HEK293 (cell line): ENCODE results near the gene CACNA2D4.

Experiments
- CTCF ChIA-PET: fragments of 350-600 bp; formaldehyde crosslinking; extraction: SDS; loops from one replicate; lab custom pipeline; 2021; ENCODE audit warnings: antibody characterized with exemption; lab: Yijun Ruan, JAX
- POLR2A ChIA-PET: fragments of 300-600 bp; formaldehyde crosslinking; extraction: SDS; loops from one replicate; lab custom pipeline; 2020; ENCODE audit warnings: antibody characterized with exemption, inconsistent platforms; lab: Yijun Ruan, JAX
- H3K27ac ChIP-seq: fragments of 200-500 bp; sonication (Bioruptor generic); 2 replicates; pipeline ENCODE4 v1.5.1; 2014; ENCODE audit warnings: low read depth, low read length, control low read depth, inconsistent platforms; ENCODE audit errors: extremely low read depth
- H3K36me3 ChIP-seq, 2 experiments: fragments of 200-500 bp in 1 of 2; sonication (Bioruptor generic) in 1 of 2; 1 replicate in 1 of 2; 2 replicates in 1 of 2; pipeline ENCODE4 v1.5.1; 2014 to 2017; ENCODE audit warnings: inconsistent platforms in 2 of 2, low read length in 2 of 2; ENCODE audit not compliant: control insufficient read depth in 2 of 2, insufficient read depth in 1 of 2
- H3K4me1 ChIP-seq: fragments of 200-500 bp; sonication (Bioruptor generic); 2 replicates; pipeline ENCODE4 v1.5.1; 2014; ENCODE audit warnings: mild to moderate bottlenecking, low read length, inconsistent platforms; ENCODE audit not compliant: control insufficient read depth, insufficient read depth
- H3K4me3 ChIP-seq: 2 replicates; pipeline ENCODE4 v1.5.1; 2011; ENCODE audit warnings: low read depth, mild to moderate bottlenecking, control low read depth, low read length, moderate library complexity
- H3K9me3 ChIP-seq: fragments of 200-500 bp; sonication (Bioruptor generic); 2 replicates; pipeline ENCODE4 v1.5.1; 2014; ENCODE audit warnings: low read depth, low read length, inconsistent platforms; ENCODE audit not compliant: control insufficient read depth, insufficient read depth
- GLIS1 ChIP-seq: fragments of 450-650 bp; formaldehyde crosslinking; IDR thresholded peaks from 2 replicates; pipeline ENCODE4 v1.5.1; 2016; ENCODE audit warnings: missing biosample characterization, missing genetic modification characterization
- HOXC10 ChIP-seq: sonication (generic); formaldehyde crosslinking; IDR thresholded peaks from 2 replicates; pipeline ENCODE4 v1.8.1; 2023; ENCODE audit warnings: mild to moderate bottlenecking, missing genetic modification reagents
- IKZF3 ChIP-seq: fragments of 450-650 bp; IDR thresholded peaks from 2 replicates; pipeline ENCODE4 v1.5.0; 2018; ENCODE audit warnings: missing biosample characterization, mild to moderate bottlenecking, missing genetic modification characterization, moderate library complexity
- OSR2 ChIP-seq: fragments of 450-650 bp; formaldehyde crosslinking; IDR thresholded peaks from 2 replicates; pipeline ENCODE4 v1.5.1; 2016; ENCODE audit warnings: missing biosample characterization, missing genetic modification characterization
- ZBTB21 ChIP-seq: fragments of 450-650 bp; formaldehyde crosslinking; IDR thresholded peaks from 2 replicates; pipeline ENCODE4 v1.5.1; 2017; ENCODE audit warnings: missing biosample characterization, missing genetic modification characterization
- ZFHX2 ChIP-seq: fragments of 450-650 bp; formaldehyde crosslinking; conservative IDR thresholded peaks from 2 replicates; pipeline ENCODE4 v1.5.1; 2016; ENCODE audit warnings: missing biosample characterization, missing genetic modification characterization
- ZFP69B ChIP-seq: fragments of 450-650 bp; formaldehyde crosslinking; IDR thresholded peaks from 2 replicates; pipeline ENCODE4 v1.5.1; 2016; ENCODE audit warnings: missing biosample characterization, missing genetic modification characterization
- ZNF146 ChIP-seq: fragments of 450-650 bp; formaldehyde crosslinking; IDR thresholded peaks from 2 replicates; pipeline ENCODE4 v1.5.1; 2016; ENCODE audit warnings: missing biosample characterization, missing genetic modification characterization
- ZNF155 ChIP-seq: fragments of 450-650 bp; formaldehyde crosslinking; IDR thresholded peaks from 2 replicates; pipeline ENCODE4 v1.5.1; 2016; ENCODE audit warnings: missing biosample characterization, missing genetic modification characterization
- ZNF19 ChIP-seq: fragments of 450-650 bp; formaldehyde crosslinking; IDR thresholded peaks from 2 replicates; pipeline ENCODE4; 2016; ENCODE audit warnings: missing biosample characterization, missing genetic modification characterization, low read depth
- ZNF248 ChIP-seq: fragments of 450-650 bp; formaldehyde crosslinking; IDR thresholded peaks from 2 replicates; pipeline ENCODE4 v1.5.1; 2017; ENCODE audit warnings: missing biosample characterization, missing genetic modification characterization
- ZNF266 ChIP-seq: fragments of 450-650 bp; formaldehyde crosslinking; IDR thresholded peaks from 2 replicates; pipeline ENCODE4 v1.5.1; 2016; ENCODE audit warnings: missing biosample characterization, missing genetic modification characterization, low read depth
- ZNF549 ChIP-seq: fragments of 450-650 bp; IDR thresholded peaks from 2 replicates; pipeline ENCODE4 v1.5.1; 2018; ENCODE audit warnings: missing biosample characterization, missing genetic modification characterization, mild to moderate bottlenecking, inconsistent platforms, moderate library complexity
- ZNF629 ChIP-seq: fragments of 450-650 bp; formaldehyde crosslinking; IDR thresholded peaks from 2 replicates; pipeline ENCODE4 v1.5.1; 2017; ENCODE audit warnings: missing biosample characterization, missing genetic modification characterization
- ZNF677 ChIP-seq: fragments of 450-650 bp; IDR thresholded peaks from 2 replicates; pipeline ENCODE4 v1.5.0; 2018; ENCODE audit warnings: missing biosample characterization, mild to moderate bottlenecking, missing genetic modification characterization, moderate library complexity
- ZNF76 ChIP-seq: fragments of 450-650 bp; formaldehyde crosslinking; IDR thresholded peaks from 2 replicates; pipeline ENCODE4; 2016; ENCODE audit warnings: low read depth, missing biosample characterization, missing genetic modification characterization, borderline replicate concordance
- ZNF830 ChIP-seq: fragments of 450-650 bp; IDR thresholded peaks from 2 replicates; pipeline ENCODE4 v1.5.0; 2018; ENCODE audit warnings: missing biosample characterization, missing genetic modification characterization, low read depth, mild to moderate bottlenecking, moderate library complexity
- ZSCAN23 ChIP-seq: fragments of 450-650 bp; formaldehyde crosslinking; IDR thresholded peaks from 2 replicates; pipeline ENCODE4 v1.5.1; 2016; ENCODE audit warnings: missing biosample characterization, missing genetic modification characterization
- TF ChIP-seq, protein P1 (sequence below): fragments of 450-650 bp; formaldehyde crosslinking; IDR thresholded peaks from 2 replicates; pipeline ENCODE4 v1.5.1; 2016; ENCODE audit warnings: missing biosample characterization, missing genetic modification characterization
- TF ChIP-seq, protein P2 (sequence below): fragments of 450-650 bp; formaldehyde crosslinking; IDR thresholded peaks from 2 replicates; pipeline ENCODE4 v1.5.1; 2016; ENCODE audit warnings: missing biosample characterization, missing genetic modification characterization, borderline replicate concordance
- TF ChIP-seq, protein P3 (sequence below): fragments of 450-650 bp; formaldehyde crosslinking; IDR thresholded peaks from 2 replicates; pipeline ENCODE4 v1.5.1; 2016; ENCODE audit warnings: missing biosample characterization, missing genetic modification characterization

CACNA2D4 gene

DNA sequence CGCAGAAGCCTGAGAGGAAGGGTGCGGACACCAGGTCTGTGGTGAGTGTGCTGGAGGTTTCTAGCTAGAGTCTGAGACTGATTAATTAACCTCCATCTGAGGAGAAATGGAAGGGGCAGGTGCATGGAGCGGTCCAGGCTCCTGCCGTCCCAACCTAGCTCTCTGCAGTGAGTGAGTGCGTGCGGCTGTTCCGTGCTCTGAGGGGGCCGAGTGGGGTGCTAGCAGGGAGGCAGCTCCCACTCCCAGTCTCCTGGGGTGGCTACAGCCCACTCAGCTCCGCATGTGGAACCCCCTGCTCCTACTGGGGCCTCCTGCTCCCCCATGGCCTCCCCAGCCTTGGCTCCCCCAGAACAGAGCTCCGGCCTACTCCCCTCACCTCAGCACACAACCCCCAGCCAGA is 95.2 kb downstream of the CACNA2D4 start:
- CTCF ChIA-PET, result interaction anchor here (1.6 kb wide), 1 partner anchor 116 kb away, joined by 5 read pairs; no protein-coding TSS in a partner anchor
- Histone ChIP-seq H3K36me3 (no peaks in the 10 kb centered on the region), H3K9me3 (no peaks in the 10 kb centered on the region), H3K27ac (no peak overlapping the region), H3K4me3 (no peak overlapping the region), H3K4me1 (no peaks in the 10 kb centered on the region)
- POLR2A ChIA-PET, result no interaction called here
- no peak for TF ChIP-seq ZNF830
- TF ChIP-seq HOXC10 (CRISPR knock-in tag), result no peak
- no peak for TF ChIP-seq ZNF677 (tag by site-specific recombination)
- no peak for TF ChIP-seq ZNF629 (tag by site-specific recombination)
- TF ChIP-seq ZNF76 (tag by site-specific recombination), result no peak
- no peak for TF ChIP-seq ZFHX2 (tag by site-specific recombination)
- no peak for TF ChIP-seq ZSCAN23 (tag by site-specific recombination)
- no peak for TF ChIP-seq ZNF19
- TF ChIP-seq OSR2 (tag by site-specific recombination), result no peak
- TF ChIP-seq, protein P1, sequence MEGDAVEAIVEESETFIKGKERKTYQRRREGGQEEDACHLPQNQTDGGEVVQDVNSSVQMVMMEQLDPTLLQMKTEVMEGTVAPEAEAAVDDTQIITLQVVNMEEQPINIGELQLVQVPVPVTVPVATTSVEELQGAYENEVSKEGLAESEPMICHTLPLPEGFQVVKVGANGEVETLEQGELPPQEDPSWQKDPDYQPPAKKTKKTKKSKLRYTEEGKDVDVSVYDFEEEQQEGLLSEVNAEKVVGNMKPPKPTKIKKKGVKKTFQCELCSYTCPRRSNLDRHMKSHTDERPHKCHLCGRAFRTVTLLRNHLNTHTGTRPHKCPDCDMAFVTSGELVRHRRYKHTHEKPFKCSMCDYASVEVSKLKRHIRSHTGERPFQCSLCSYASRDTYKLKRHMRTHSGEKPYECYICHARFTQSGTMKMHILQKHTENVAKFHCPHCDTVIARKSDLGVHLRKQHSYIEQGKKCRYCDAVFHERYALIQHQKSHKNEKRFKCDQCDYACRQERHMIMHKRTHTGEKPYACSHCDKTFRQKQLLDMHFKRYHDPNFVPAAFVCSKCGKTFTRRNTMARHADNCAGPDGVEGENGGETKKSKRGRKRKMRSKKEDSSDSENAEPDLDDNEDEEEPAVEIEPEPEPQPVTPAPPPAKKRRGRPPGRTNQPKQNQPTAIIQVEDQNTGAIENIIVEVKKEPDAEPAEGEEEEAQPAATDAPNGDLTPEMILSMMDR (tag by site-specific recombination), result no peak

DNA sequence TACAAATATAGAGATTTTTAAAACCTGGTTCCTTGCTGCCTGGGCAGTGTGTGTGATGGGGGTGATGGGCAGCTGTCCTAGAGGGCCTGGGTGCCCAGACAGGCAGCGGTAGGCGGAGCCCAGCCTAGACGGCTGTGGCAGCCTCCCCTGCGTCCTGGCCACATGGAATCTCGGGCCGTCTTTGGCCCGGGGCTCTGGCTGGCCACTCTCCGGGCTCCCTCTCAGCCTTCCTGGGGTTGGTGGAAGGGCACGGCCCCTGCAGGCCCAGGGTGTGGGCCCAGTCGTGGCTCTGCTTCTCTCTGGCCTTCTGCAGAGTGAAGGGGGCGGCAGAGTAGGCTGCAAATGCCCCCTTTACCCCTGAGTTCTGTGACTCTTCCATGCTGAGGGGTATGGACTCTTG is 95.8 kb downstream of the CACNA2D4 start:
- no peak for TF ChIP-seq ZNF155 (tag by site-specific recombination)
- TF ChIP-seq, protein P2, sequence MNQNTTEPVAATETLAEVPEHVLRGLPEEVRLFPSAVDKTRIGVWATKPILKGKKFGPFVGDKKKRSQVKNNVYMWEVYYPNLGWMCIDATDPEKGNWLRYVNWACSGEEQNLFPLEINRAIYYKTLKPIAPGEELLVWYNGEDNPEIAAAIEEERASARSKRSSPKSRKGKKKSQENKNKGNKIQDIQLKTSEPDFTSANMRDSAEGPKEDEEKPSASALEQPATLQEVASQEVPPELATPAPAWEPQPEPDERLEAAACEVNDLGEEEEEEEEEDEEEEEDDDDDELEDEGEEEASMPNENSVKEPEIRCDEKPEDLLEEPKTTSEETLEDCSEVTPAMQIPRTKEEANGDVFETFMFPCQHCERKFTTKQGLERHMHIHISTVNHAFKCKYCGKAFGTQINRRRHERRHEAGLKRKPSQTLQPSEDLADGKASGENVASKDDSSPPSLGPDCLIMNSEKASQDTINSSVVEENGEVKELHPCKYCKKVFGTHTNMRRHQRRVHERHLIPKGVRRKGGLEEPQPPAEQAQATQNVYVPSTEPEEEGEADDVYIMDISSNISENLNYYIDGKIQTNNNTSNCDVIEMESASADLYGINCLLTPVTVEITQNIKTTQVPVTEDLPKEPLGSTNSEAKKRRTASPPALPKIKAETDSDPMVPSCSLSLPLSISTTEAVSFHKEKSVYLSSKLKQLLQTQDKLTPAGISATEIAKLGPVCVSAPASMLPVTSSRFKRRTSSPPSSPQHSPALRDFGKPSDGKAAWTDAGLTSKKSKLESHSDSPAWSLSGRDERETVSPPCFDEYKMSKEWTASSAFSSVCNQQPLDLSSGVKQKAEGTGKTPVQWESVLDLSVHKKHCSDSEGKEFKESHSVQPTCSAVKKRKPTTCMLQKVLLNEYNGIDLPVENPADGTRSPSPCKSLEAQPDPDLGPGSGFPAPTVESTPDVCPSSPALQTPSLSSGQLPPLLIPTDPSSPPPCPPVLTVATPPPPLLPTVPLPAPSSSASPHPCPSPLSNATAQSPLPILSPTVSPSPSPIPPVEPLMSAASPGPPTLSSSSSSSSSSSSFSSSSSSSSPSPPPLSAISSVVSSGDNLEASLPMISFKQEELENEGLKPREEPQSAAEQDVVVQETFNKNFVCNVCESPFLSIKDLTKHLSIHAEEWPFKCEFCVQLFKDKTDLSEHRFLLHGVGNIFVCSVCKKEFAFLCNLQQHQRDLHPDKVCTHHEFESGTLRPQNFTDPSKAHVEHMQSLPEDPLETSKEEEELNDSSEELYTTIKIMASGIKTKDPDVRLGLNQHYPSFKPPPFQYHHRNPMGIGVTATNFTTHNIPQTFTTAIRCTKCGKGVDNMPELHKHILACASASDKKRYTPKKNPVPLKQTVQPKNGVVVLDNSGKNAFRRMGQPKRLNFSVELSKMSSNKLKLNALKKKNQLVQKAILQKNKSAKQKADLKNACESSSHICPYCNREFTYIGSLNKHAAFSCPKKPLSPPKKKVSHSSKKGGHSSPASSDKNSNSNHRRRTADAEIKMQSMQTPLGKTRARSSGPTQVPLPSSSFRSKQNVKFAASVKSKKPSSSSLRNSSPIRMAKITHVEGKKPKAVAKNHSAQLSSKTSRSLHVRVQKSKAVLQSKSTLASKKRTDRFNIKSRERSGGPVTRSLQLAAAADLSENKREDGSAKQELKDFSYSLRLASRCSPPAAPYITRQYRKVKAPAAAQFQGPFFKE (tag by site-specific recombination), result no peak
- TF ChIP-seq IKZF3 (tag by site-specific recombination), result no peak
- no peak for TF ChIP-seq OSR2 (tag by site-specific recombination)
- TF ChIP-seq ZBTB21 (tag by site-specific recombination), result no peak
- no peak for TF ChIP-seq ZNF549 (tag by site-specific recombination)
- no peak for TF ChIP-seq ZNF266 (tag by site-specific recombination)
- TF ChIP-seq ZFP69B (tag by site-specific recombination), result no peak
- TF ChIP-seq ZNF830, result no peak
- TF ChIP-seq, protein P3, sequence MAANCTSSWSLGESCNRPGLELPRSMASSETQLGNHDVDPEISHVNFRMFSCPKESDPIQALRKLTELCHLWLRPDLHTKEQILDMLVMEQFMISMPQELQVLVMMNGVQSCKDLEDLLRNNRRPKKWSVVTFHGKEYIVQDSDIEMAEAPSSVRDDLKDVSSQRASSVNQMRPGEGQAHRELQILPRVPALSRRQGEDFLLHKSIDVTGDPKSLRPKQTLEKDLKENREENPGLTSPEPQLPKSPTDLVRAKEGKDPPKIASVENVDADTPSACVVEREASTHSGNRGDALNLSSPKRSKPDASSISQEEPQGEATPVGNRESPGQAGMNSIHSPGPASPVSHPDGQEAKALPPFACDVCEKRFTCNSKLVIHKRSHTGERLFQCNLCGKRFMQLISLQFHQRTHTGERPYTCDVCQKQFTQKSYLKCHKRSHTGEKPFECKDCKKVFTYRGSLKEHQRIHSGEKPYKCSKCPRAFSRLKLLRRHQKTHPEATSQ (tag by site-specific recombination), result no peak
- no peak for TF ChIP-seq GLIS1 (tag by site-specific recombination)
- TF ChIP-seq ZNF248 (tag by site-specific recombination), result no peak
- no peak for TF ChIP-seq ZNF146 (tag by site-specific recombination)
- H3K4me3 ChIP-seq, result no peak overlapping the region
- no peak overlapping the region for H3K27ac ChIP-seq
- no peaks in the 10 kb centered on the region for H3K36me3 ChIP-seq
- POLR2A ChIA-PET, result no interaction called here
- CTCF ChIA-PET, result interaction anchor here (1.6 kb wide), 1 partner anchor 117 kb away, joined by 5 read pairs; no protein-coding TSS in a partner anchor
- no peaks in the 10 kb centered on the region for H3K4me1 ChIP-seq
- no peaks in the 10 kb centered on the region for H3K9me3 ChIP-seq
